ENCODE measurements around the gene JMJD1C.
"Not testable (repeated sequence)": the region's sequence is repeated elsewhere in the genome, so short reads cannot be mapped to it uniquely, and the experiment has no call there.

The JMJD1C gene

GRCh38 chr10:63155388-63156020, 310.3 kb downstream of the JMJD1C start:
- DNase-seq, result no peak

DNA sequence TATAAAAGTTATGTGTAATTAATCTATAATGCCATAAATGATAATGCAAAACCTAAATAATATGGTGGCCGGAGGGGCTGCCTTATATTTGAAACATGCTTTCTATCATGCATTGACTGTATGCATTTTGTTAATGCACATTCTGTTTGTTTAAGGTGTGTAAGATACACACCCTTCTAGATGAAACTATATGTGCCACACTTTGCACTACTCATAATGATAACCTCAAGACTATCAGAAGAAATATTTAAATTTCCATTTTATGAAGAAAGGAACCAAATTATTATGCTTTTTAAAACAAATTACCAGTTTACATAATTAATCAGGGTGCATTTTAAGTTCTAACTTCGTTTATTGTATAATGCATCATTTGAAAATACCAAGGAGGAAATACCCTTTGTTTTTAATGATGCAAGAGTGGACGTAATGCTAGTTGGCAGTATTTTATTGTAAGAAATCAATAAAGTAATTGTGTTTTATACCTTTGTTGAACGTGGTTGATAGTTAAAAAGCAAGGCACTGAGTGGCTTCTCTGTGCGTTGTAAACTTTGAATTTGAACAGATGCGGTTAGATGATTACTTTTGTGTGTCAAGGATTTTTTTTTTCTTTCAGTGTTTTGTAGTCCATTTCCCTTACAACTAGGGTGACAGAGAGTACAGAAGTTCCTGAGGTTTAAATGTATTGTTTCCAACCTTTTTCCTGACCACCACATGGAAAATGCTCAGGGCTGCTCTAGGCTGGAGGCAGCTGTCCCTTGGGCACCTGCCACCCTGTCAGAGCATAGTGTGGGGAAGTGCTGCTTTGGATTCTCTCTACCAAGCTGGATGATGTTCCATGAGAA, 311.0 kb downstream of the JMJD1C start:
- no peak for DNase-seq

- not testable (repeated sequence) for DNase-seq
Measured at GRCh38 chr10:63153868-63154545, 311.8 kb downstream of the JMJD1C start.

GRCh38 chr10:63150745-63151144, 315.0 kb downstream of the JMJD1C start:
- DNase-seq, result no peak

- no peak for DNase-seq
Measured at GRCh38 chr10:63146503-63146902, 319.3 kb downstream of the JMJD1C start.

GRCh38 chr10:63145782-63146181, 320.0 kb downstream of the JMJD1C start:
- no peak for DNase-seq

- no peak for DNase-seq
Measured at GRCh38 chr10:63143987-63144386, 321.8 kb downstream of the JMJD1C start.

DNA sequence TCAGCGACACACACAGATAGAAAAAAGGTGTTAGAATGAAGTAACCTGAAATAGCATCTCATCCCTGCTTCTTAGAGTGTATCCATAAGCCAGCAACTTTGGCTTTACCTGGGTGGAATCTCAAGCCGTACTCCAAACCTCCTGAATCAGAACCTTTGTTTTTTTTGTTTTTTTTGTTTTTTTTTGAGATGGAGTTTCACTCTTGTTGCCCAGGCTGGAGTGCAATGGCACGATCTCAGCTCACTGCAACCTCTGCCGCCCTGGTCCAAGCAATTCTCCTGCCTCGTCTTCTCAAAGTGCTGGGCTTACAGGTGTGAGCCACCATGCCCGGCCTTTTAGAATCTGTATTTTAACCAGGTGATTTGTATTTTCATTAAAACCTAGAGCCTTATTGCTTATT, 323.6 kb downstream of the JMJD1C start:
- no peak for DNase-seq

DNA sequence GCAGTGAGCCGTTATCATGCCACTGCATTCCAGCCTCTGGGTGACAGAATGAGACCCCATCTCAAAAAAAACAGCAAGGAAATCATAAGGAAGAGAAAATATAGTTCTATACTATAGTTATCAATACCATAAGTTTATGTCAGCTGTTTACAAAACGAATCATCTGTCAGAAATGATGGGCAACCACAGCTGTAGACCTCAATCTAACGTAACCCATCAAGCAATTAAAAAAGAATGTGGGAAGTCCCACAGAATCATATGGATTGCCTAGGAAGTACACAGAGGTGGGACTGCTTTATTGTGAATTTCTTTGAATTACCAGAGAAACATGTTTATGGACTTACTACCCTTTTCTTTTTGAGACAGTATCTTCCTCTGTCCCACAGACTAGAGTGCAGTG, 325.7 kb downstream of the JMJD1C start:
- no peak for DNase-seq

DNA sequence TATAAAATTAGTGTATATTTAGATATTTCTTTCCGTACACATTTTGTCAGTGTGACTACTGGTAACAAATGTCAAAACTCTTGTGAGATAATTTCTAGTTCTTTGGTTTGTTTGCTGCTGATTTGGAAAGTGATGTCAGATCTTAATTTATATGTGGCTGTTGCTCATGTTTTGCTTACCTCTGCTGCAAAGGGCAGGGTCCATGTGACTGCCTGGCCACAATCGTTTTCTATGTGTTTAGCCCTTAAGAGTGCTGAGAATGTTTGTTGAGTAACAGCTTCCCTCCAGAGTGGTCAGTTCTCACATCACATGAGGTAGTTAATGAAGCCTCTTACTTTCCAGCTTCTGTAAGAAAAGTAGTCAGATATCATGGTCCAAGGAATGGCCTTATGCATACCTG, 328.5 kb downstream of the JMJD1C start:
- no peak for DNase-seq

DNA sequence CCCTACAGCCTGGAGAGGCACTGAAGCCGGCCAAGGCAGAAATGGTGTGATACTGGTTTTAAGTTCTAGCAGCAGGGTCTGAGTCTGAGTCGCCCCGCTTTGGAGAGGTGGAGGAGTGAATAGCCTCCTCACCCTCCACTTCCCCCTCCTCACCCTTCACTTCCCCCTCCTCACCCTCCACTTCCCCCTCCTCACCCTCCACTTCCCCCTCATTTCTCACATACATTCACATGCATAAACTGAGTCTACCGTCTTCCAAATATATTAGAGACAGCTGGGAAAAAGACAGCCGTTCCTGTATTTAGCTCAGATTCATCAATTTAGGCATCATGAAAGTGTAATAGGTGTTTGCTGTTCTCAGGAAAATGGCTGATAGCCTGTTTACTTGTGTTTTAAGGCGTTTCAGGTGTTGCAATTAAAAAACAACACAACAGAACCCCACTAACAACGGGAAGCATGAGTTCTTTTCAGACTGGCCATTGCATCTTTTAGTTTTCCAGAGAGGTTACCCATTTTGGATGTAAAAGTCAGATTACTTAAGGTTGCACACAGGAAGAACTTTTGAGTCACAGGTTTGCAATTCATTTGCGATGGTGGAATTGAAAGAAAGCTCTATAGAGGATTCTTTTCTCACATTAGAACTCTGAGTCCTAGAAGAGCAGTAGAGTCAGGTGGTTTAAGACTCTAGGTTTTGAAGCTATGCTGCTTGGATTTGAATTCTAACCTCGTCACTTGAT, 331.8 kb downstream of the JMJD1C start:
- DNase-seq, result no peak

- DNase-seq, result peak; percentile 81 to 87
Measured at GRCh38 chr10:63133056-63133820, 332.5 kb downstream of the JMJD1C start, which contains the start of gene NRBF2. Gene NRBF2 (plus strand): TSS chr10:63133328. CDS start chr10:63133471, 143 bp downstream.

DNA sequence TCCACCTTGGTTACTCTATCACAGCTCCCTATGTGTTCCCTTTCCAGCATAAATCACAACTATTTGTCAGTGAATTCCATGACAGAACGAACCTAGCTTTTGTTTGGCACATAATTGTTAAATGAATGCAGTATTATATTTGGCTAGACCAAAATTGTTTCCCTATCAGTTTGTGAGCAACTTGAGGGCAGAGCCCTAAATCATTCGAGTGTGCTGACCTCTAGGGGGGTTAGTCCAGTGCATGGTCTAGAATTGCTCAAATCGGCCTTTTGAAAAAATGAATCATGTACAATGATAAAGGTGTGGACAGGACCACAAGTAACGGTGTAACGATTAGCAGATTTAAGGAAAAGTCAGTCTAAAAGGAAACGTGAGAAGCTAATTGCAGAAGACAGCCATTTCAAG, 333.1 kb downstream of the JMJD1C start:
- no peak for DNase-seq

DNA sequence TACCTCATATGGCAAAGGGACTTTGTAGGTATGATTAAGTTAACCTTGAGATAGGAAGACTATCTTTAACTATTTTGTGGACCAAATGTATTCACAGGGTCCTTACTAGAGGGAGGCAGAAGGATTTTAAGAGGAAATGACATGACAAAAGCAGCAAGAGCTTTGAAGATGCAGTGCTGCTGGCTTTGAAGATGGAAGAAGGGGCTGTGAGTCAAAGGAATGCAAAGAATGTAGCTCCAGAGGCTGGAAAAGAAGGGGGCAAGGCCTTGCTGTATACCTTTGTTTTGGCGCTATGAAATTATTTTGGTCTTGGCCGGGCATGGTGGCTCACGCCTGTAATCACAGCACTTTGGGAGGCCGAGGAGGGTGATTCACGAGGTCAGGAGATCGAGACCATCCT, 335.9 kb downstream of the JMJD1C start:
- no peak for DNase-seq

DNA sequence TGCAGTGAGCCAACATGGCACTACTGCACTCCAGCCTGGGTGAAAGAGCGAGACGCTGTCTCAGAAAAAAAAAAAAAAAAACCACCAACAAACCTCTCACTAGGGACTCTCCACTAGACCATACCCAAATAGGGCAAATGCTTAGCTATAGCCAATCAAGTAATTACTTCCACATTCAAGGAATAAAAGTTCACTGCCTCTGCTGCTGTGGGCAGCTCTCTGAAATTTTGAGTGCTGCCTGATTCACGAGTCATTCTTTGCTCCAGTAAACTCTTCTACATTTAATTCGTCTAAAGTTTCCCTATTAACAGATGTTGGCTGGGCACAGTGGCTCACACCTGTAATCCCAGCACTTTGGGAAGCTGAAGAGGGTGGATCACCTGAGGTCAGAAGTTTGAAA, 337.3 kb downstream of the JMJD1C start:
- DNase-seq, result no peak

DNA sequence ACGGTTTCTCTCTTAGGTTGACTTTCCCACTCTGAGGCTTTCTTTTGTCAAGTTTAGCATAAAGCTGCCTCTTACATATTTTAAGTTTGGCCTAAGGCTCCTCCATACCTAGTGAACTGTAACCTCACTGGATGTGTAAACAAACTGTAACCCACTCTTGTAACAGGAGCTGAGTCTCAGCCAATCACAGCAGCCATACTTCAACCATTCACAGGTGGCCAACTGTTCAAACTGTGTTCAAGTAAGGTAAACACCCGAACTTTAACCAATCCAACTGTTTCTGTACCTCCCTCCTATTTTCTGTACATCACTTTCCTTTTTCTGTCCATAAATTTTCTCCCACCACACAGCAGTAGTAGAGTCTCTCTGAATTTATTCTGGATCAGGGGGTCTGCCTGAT, 340.3 kb downstream of the JMJD1C start:
- no peak for DNase-seq

GRCh38 chr10:63123727-63124362, 341.9 kb downstream of the JMJD1C start:
- no peak for DNase-seq

DNA sequence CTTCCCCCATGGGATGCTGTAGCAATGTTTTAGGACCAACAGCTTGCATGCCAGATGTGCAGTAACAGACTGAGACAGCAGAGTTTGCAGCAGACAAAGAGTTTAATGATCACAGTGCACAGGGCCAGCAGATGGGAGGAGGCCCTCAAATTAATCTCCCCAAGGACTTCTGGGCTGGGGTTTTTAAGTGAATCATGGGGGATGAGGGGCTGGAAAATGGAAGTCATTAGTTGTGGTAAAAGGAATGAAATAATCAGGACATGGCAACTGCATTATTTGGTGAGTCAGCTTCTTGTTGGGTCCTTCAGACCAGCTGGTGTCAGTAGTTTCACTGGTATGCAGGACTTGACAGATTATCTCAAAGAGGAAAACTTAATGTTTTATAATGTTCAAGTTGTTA, 345.2 kb downstream of the JMJD1C start:
- no peak for DNase-seq

DNA sequence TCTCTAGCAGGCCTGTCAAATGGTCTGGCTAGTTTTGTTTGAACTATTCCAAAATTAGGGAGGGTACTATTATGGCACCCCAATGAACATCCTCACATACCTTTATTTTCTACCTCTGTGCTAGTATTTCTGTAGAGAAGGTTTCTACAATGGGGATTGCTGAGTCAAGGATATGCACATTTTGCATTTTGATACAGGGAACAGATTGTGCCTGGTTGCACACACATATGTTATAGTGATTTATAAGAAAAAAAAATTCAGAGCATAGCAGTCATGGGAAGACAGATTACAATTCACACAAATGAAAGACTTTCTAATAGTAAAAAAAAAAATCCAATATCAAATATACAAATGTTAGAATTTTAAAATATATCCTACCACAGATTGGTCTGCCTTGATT, 346.7 kb downstream of the JMJD1C start:
- DNase-seq, result no peak

All from NCI-H187 (cell line).